ENCODE data around the gene CCDC30.

Gene CCDC30

GRCh38 chr1:42686418-42686817, 223.3 kb downstream of the CCDC30 start:
- in situ Hi-C loops (cut with HindIII; ENCODE audit: low sequenced_read_pairs): no loop called here

- in situ Hi-C loops (cut with HindIII; ENCODE audit: low sequenced_read_pairs): no loop called here
These were observed 226.8 kb downstream of the CCDC30 start for GRCh38 chr1:42689912-42690311.

- in situ Hi-C loops (cut with HindIII; ENCODE audit: low sequenced_read_pairs): no loop called here
These were observed 227.5 kb downstream of the CCDC30 start for GRCh38 chr1:42690477-42691156.

GRCh38 chr1:42691157-42691498, 228.0 kb downstream of the CCDC30 start:
- in situ Hi-C loops (cut with HindIII; ENCODE audit: low sequenced_read_pairs): no loop called here

GRCh38 chr1:42692461-42692860, 229.4 kb downstream of the CCDC30 start:
- in situ Hi-C loops (cut with HindIII; ENCODE audit: low sequenced_read_pairs): no loop called here

- in situ Hi-C loops (cut with HindIII; ENCODE audit: low sequenced_read_pairs): no loop called here
These were observed 229.8 kb downstream of the CCDC30 start for GRCh38 chr1:42692911-42693310.

GRCh38 chr1:42698081-42698813, 235.2 kb downstream of the CCDC30 start:
- in situ Hi-C loops (cut with HindIII; ENCODE audit: low sequenced_read_pairs): no loop called here

GRCh38 chr1:42700006-42700405, 236.9 kb downstream of the CCDC30 start:
- in situ Hi-C loops (cut with HindIII; ENCODE audit: low sequenced_read_pairs): no loop called here

GRCh38 chr1:42703888-42704464, 240.9 kb downstream of the CCDC30 start:
- in situ Hi-C loops (cut with HindIII; ENCODE audit: low sequenced_read_pairs): no loop called here

All from DLD1 (cell line).